Cardiac muscle cell (in vitro differentiated cells and primary cell): Measurements from ENCODE around the gene NRP2. TPM values are rescaled to one million over a fixed set of nuclear protein-coding genes. Genes with fewer than 3 reads are reported as not detected.

Source experiments
- DNase-seq, 2 donors: peaks; one replicate each; pipeline versions ENCODE4 v3.0.0 to v3.0.0-alpha.2; 2010 to 2017; ENCODE audit warnings: low read depth in 1 of 2, low spot score in 1 of 2
- H3K27ac ChIP-seq: fragments of 200-600 bp; sonication (generic); 2 replicates; pipeline ENCODE4 v1.5.1; 2016
- H3K27me3 ChIP-seq: fragments of 200-600 bp; sonication (generic); 2 replicates; pipeline ENCODE4 v1.6.0; 2016; ENCODE audit warnings: control low read depth
- H3K36me3 ChIP-seq: fragments of 200-600 bp; sonication (generic); 2 replicates; pipeline ENCODE4 v1.5.1; 2016; ENCODE audit warnings: control low read depth
- H3K4me1 ChIP-seq: fragments of 200-600 bp; sonication (generic); 2 replicates; pipeline ENCODE4 v1.8.1; 2017; ENCODE audit warnings: low read depth, mild to moderate bottlenecking, mixed run types
- H3K4me3 ChIP-seq: fragments of 200-600 bp; sonication (generic); 2 replicates; pipeline ENCODE4 v1.5.1; 2016; ENCODE audit warnings: mild to moderate bottlenecking
- H3K9me3 ChIP-seq: fragments of 200-600 bp; sonication (generic); 2 replicates; pipeline ENCODE4 v1.5.1; 2017; ENCODE audit warnings: low read depth, mild to moderate bottlenecking, control low read depth
- polyA plus RNA-seq: library from polyadenylated mRNA; unstranded; fragments of >200 nt; fragmentation: Nextera tagmentation; extraction: Ambion mirVana; gene quantifications from 2 replicates; pipeline ENCODE4 v1.2.1, GENCODE V29; 2016
- total RNA-seq: library from RNA; depleted of rRNA; stranded (reverse); fragments of >200 nt; gene quantifications from 2 replicates; pipeline ENCODE4 v1.2.3, GENCODE V29; 2016
- TF ChIP-seq, protein P1 (sequence below): IDR thresholded peaks from 2 replicates; pipeline ENCODE4 v1.5.1; 2012; ENCODE audit warnings: low read depth, mild to moderate bottlenecking, low read length

Gene NRP2
- total and polyA plus RNA-seq, 2 experiments from 2014 or later, result 35.2 to 166 TPM

DNA sequence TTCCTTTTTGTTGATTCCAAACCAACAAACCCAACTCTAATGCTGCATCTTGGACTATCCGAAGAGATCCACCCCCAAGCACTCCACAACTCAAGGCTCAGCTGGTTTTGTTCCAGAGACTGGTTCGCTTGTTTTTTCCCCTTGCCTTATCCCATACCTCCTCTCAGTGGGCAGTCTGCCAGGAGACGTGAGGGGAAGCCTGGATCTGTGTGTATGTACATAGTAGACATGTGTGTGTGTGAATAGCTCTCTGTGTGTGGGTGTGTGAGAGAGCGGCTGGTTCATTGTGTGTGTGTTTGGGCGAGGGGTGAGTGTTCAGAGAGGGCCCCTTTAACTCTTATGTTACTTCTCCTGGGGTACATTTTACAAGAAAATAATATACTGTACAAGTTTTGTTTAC is 94.4 kb downstream of the NRP2 start:
- DNase-seq, result no peak
- no peaks in the 10 kb centered on the region for H3K4me1 ChIP-seq
- TF ChIP-seq, protein P1, sequence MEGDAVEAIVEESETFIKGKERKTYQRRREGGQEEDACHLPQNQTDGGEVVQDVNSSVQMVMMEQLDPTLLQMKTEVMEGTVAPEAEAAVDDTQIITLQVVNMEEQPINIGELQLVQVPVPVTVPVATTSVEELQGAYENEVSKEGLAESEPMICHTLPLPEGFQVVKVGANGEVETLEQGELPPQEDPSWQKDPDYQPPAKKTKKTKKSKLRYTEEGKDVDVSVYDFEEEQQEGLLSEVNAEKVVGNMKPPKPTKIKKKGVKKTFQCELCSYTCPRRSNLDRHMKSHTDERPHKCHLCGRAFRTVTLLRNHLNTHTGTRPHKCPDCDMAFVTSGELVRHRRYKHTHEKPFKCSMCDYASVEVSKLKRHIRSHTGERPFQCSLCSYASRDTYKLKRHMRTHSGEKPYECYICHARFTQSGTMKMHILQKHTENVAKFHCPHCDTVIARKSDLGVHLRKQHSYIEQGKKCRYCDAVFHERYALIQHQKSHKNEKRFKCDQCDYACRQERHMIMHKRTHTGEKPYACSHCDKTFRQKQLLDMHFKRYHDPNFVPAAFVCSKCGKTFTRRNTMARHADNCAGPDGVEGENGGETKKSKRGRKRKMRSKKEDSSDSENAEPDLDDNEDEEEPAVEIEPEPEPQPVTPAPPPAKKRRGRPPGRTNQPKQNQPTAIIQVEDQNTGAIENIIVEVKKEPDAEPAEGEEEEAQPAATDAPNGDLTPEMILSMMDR, result no peak
- H3K27me3 ChIP-seq, result no peaks in the 10 kb centered on the region
- no peaks in the 10 kb centered on the region for H3K9me3 ChIP-seq
- no peaks in the 10 kb centered on the region for H3K36me3 ChIP-seq
- H3K4me3 ChIP-seq, result no peak overlapping the region
- H3K27ac ChIP-seq, result no peak overlapping the region

DNA sequence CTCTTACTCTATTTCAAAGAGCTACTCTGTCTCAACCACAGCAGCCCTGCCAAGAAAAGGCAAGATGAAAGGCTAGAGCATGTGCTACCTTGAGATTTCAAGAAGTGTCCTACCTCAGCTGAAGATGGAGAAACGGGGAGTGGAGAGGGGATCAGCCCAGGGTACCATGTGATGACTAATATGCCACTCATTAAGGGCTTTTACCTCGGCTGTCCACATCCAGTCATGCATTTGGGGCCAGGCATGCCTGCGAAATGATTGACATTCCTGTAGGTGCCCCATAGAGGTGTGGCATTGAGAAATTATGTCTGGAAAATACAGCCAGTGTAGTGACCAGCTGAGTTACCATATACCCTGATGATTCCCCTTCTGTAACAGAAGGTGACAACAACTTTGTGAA is 96.1 kb downstream of the NRP2 start:
- no peak overlapping the region for H3K27ac ChIP-seq
- TF ChIP-seq, protein P1, result no peak
- no peaks in the 10 kb centered on the region for H3K4me1 ChIP-seq
- DNase-seq, result no peak
- no peaks in the 10 kb centered on the region for H3K9me3 ChIP-seq
- H3K36me3 ChIP-seq, result no peaks in the 10 kb centered on the region
- no peaks in the 10 kb centered on the region for H3K27me3 ChIP-seq
- no peak overlapping the region for H3K4me3 ChIP-seq

DNA sequence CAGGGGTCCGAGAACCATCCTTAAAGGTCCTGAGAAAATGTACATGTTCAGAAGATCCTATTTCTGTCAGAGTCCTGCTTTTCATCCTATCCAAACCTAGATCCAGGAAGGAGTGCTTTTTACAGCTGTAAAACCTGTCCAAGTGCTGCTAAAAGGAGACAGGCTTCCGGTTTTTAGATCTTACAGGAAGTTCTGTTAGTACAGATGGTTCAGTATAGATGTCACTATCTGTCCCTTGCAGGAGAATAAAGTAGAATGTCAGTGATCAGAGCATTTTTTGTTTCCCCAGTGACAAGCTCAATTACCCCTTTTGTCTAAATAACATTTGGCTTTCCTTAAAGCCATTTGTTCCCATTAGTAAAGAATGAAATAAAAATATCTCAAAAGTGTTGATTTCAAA is 98.3 kb downstream of the NRP2 start:
- no peaks in the 10 kb centered on the region for H3K27me3 ChIP-seq

DNA sequence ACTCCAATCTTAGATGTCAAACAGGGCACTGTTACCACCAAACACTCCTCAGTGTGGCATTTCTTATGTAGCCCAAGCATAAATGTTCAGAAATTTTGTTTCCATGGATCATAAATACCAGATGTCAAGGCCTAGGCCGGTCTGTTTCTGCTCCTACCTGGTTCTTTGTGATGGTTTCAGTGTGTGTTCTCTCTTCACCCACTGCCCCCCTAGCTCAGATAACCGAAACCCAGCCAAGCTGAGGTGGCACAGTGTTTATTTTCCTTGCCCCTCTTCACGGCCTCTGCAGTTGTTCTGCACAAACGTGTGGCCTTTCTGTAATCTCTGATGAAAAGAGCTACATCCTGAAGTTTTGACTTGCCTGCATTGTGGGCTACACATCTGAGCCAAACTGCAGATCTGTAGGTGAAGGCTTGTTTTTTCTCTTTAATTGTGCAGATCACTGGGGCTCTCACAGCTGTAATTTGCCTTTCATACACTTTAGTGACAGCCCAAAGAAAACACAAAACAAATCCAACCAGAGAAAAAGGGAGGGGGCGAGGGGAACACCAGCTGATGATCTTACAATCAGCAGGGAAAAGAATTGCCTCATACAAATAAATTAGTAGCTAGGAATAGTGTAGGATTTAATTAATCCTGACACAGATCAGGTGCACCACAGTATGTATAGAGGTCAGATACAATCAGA is 99.1 kb downstream of the NRP2 start:
- no peaks in the 10 kb centered on the region for H3K9me3 ChIP-seq
- H3K4me1 ChIP-seq, result no peaks in the 10 kb centered on the region
- H3K4me3 ChIP-seq, result no peak overlapping the region
- H3K27me3 ChIP-seq, result no peaks in the 10 kb centered on the region
- H3K27ac ChIP-seq, result no peak overlapping the region
- TF ChIP-seq, protein P1, result no peak
- H3K36me3 ChIP-seq, result no peaks in the 10 kb centered on the region
- DNase-seq, result no peak

More for the DNA sequence above, 98.3 kb downstream of the NRP2 start:
- no peak overlapping the region for H3K27ac ChIP-seq
- no peak for DNase-seq
- H3K4me3 ChIP-seq, result no peak overlapping the region
- no peaks in the 10 kb centered on the region for H3K4me1 ChIP-seq
- no peaks in the 10 kb centered on the region for H3K9me3 ChIP-seq
- TF ChIP-seq, protein P1, result no peak
- H3K36me3 ChIP-seq, result no peaks in the 10 kb centered on the region

DNA sequence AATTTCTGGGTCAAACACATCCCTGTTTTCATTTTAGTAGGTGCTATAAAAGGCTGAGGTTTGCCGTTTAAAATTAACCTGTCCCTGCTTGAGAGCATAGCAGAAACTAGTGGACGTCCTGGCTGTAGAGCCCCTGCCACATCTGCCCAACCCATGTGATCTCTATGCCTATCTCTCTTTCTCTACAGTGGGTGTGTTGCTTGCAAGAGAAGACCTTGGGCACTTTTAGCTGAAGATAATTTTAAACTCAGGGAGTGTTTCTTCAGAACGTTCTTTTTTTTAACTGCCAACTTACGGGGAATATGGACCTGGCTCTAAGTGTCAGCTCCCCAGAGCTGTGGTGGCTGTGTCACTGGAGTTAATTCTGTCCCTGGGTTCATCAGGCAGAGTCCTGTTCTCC is 100.6 kb downstream of the NRP2 start:
- H3K9me3 ChIP-seq, result no peaks in the 10 kb centered on the region
- H3K4me1 ChIP-seq, result no peaks in the 10 kb centered on the region
- no peak overlapping the region for H3K4me3 ChIP-seq
- H3K27ac ChIP-seq, result no peak overlapping the region
- H3K27me3 ChIP-seq, result no peaks in the 10 kb centered on the region
- no peak for DNase-seq
- no peaks in the 10 kb centered on the region for H3K36me3 ChIP-seq
- TF ChIP-seq, protein P1, result no peak
